Chondrocyte (in vitro differentiated cells): ENCODE results near the gene PFDN1. TPM values are rescaled to one million over a fixed set of nuclear protein-coding genes. Genes with fewer than 3 reads are reported as not detected.

Source experiments
- DNase-seq: peaks from one replicate; pipeline ENCODE4 v3.0.0; 2021; ENCODE audit warnings: mixed read lengths, low spot score
- H3K27ac Mint-ChIP-seq: one replicate; pipeline ENCODE4 v1.8.0; 2021; ENCODE audit warnings: mild to moderate bottlenecking, moderate library complexity, mixed read lengths; ENCODE audit not compliant: unreplicated experiment
- H3K27me3 Mint-ChIP-seq: 2 replicates; pipeline ENCODE4 v1.8.0; 2021; ENCODE audit warnings: low read depth, mixed read lengths
- H3K36me3 Mint-ChIP-seq: 2 replicates; pipeline ENCODE4 v1.8.0; 2021; ENCODE audit warnings: low read depth, mixed read lengths
- H3K4me1 Mint-ChIP-seq: 2 replicates; pipeline ENCODE4 v1.8.0; 2021; ENCODE audit warnings: low read depth, mild to moderate bottlenecking, mixed read lengths
- H3K4me3 Mint-ChIP-seq: one replicate; pipeline ENCODE4 v1.8.0; 2021; ENCODE audit warnings: mild to moderate bottlenecking, moderate library complexity, mixed read lengths; ENCODE audit not compliant: unreplicated experiment
- H3K9me3 Mint-ChIP-seq: 2 replicates; pipeline ENCODE4 v1.8.0; 2021; ENCODE audit warnings: low read depth, mixed read lengths
- CTCF ChIP-seq: fragments of 200-600 bp; sonication (generic); IDR thresholded peaks from 2 replicates; pipeline ENCODE4 v1.5.0; 2021; ENCODE audit warnings: antibody characterized with exemption, mild to moderate bottlenecking, moderate library complexity
- total RNA-seq: library from RNA; stranded (reverse); gene quantifications from 3 replicates; pipeline ENCODE4 v1.2.1, GENCODE V29; 2021

PFDN1 gene
- total RNA-seq, 1 donor from 2014 or later = 44.5 TPM

- H3K27ac Mint-ChIP-seq = no peak overlapping the region
- no peak for DNase-seq
- no peak overlapping the region for H3K4me3 Mint-ChIP-seq
- peaks cover 26% of the 10 kb centered on the region for H3K4me1 Mint-ChIP-seq
- H3K9me3 Mint-ChIP-seq = peaks cover 4% of the 10 kb centered on the region
- peaks cover 16% of the 10 kb centered on the region for H3K27me3 Mint-ChIP-seq
- H3K36me3 Mint-ChIP-seq = peaks cover 4% of the 10 kb centered on the region
- no peak for TF ChIP-seq CTCF
Measured at GRCh38 chr5:140216478-140217074, 86.3 kb downstream of the PFDN1 start.

GRCh38 chr5:140215276-140215675, 87.6 kb downstream of the PFDN1 start:
- no peak for DNase-seq
- Mint-ChIP-seq H3K9me3 (no peaks in the 10 kb centered on the region), H3K4me1 (peaks cover 13% of the 10 kb centered on the region), H3K27me3 (peaks cover 19% of the 10 kb centered on the region), H3K27ac (no peak overlapping the region), H3K36me3 (no peaks in the 10 kb centered on the region), H3K4me3 (no peak overlapping the region)
- TF ChIP-seq CTCF = no peak

GRCh38 chr5:140214831-140215230, 88.1 kb downstream of the PFDN1 start:
- no peaks in the 10 kb centered on the region for H3K9me3 Mint-ChIP-seq
- peaks cover 19% of the 10 kb centered on the region for H3K27me3 Mint-ChIP-seq
- no peak for TF ChIP-seq CTCF
- no peak for DNase-seq
- H3K4me1 Mint-ChIP-seq = peaks cover 9% of the 10 kb centered on the region
- no peak overlapping the region for H3K4me3 Mint-ChIP-seq
- H3K36me3 Mint-ChIP-seq = no peaks in the 10 kb centered on the region
- H3K27ac Mint-ChIP-seq = no peak overlapping the region

GRCh38 chr5:140213370-140213983, 89.4 kb downstream of the PFDN1 start:
- H3K27ac Mint-ChIP-seq = no peak overlapping the region
- no peaks in the 10 kb centered on the region for H3K9me3 Mint-ChIP-seq
- TF ChIP-seq CTCF = no peak
- H3K36me3 Mint-ChIP-seq = no peaks in the 10 kb centered on the region
- no peak overlapping the region for H3K4me3 Mint-ChIP-seq
- DNase-seq = no peak
- peaks cover 7% of the 10 kb centered on the region for H3K4me1 Mint-ChIP-seq
- peaks cover 21% of the 10 kb centered on the region for H3K27me3 Mint-ChIP-seq

- Mint-ChIP-seq H3K9me3 (no peaks in the 10 kb centered on the region), H3K4me1 (no peaks in the 10 kb centered on the region)
- DNase-seq = no peak
Measured at GRCh38 chr5:140208065-140208464, 94.8 kb downstream of the PFDN1 start.

More at GRCh38 chr5:140208065-140208464, 94.8 kb downstream of the PFDN1 start:
- peaks cover 6% of the 10 kb centered on the region for H3K36me3 Mint-ChIP-seq
- H3K4me3 Mint-ChIP-seq = no peak overlapping the region
- TF ChIP-seq CTCF = no peak
- H3K27me3 Mint-ChIP-seq = peaks cover 12% of the 10 kb centered on the region
- H3K27ac Mint-ChIP-seq = no peak overlapping the region
